Measurements from ENCODE around the gene GID8. TPM values are rescaled to one million over a fixed set of nuclear protein-coding genes. Genes with fewer than 3 reads are reported as not detected.

Gene GID8
- total and polyA plus RNA-seq, 9 of the 15 experiments (the other 6 are each of a cell fraction or from before 2014, with no cell fraction given) = 7.5 to 31.6 (median 22.2) TPM

DNA sequence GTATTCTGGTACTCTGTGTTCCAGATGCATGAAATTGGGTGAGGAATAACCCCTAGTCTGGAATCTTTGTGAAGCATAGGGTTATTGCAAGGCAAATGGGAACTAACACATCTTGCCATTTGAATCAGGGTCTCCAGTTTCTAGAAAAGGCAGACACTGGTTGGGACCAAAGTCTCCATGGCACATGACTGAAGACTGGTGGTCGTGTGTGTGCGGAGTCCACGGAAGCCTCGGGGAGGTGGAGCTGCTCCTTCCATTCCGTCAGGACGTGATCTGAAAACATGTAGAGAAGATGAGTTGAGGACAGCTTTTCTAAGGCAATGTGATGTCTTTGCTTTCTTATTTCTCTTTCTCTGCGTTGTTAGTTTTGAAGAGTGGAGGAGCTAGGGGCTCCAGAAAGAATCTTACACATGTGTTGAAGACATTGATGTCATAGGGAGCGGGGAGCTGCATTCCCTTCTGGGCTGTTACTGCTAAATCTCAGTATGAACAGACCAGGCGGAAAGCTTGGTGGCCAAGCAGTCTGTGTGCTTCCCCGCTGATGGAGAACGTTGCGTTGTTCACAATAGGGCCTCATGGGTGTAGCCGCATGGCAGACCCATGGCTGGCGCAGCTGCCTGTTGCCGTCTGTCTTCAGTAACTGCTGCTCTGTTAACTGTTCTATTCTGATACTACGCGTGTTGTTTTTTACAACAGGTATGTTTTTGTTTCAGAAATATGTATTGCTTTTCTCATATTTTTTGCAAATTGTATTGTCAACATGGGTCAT lies 9.8 kb downstream of the GID8 start:
- FAIRE-seq (no peak), ATAC-seq (no peak), DNase-seq (ENCODE audit: extremely low read depth in 1 of 4, low spot score in 3 of 4) (no peak)
- peaks cover 0 to 4% of the 10 kb centered on the region in 2 experiments; a peak in 1 of 5 replicates for H3K4me1 ChIP-seq (replicated peaks in 1 of 2; ENCODE audit: control insufficient read depth in 2 of 2, insufficient read depth in 2 of 2, low read length in 2 of 2)
- intact Hi-C loops (cut with micrococcal nuclease) = no loop called here
- peaks cover 7% of the 10 kb centered on the region for H3K9me3 ChIP-seq (replicated peaks; ENCODE audit: control insufficient read depth, insufficient read depth, low read depth, low read length)
- H3K4me3 ChIP-seq = no peak overlapping the region
- ChIA-PET POLR2A (interaction anchor here (0.6 to 4.5 kb wide), 7 partner anchors 9 to 119 kb away, joined by 3 to 41 read pairs (median 5); partner anchors contain the start of genes DIDO1 and GID8), CTCF (ENCODE audit: low intra/inter-chr PET ratio) (no interaction called here)
- H2AFZ ChIP-seq (ENCODE audit: low read depth, low read length) = no peak overlapping the region
- no peak overlapping the region for H3K27ac ChIP-seq (ENCODE audit: extremely low read depth, low read depth, low read length)
- no peaks in the 10 kb centered on the region for H3K79me2 ChIP-seq (ENCODE audit: control insufficient read depth, insufficient read depth, low read length)
- no peak overlapping the region for H3K4me2 ChIP-seq (ENCODE audit: insufficient read depth, low read length)
- no TSS peak for BruUV-seq (replicated peaks)
- no peaks in the 10 kb centered on the region for H3K27me3 ChIP-seq (ENCODE audit: control insufficient read depth in 2 of 2, insufficient read depth in 2 of 2, low read length in 2 of 2)
- WGBS (ENCODE audit: insufficient coverage, low coverage, missing lambda C conversion rate) = 97% methylated on average over 17 of the region's 17 CpGs
- in situ Hi-C loops (cut with MboI) = no loop called here
- no peaks in the 10 kb centered on the region for H4K20me1 ChIP-seq (replicated peaks; ENCODE audit: control insufficient read depth, insufficient read depth, low read length)
- peaks cover 62% of the 10 kb centered on the region for H3K36me3 ChIP-seq (ENCODE audit: control insufficient read depth, insufficient read depth, low read length)
- H3K9ac ChIP-seq (ENCODE audit: insufficient read depth in 1 of 2, low read depth in 2 of 2, low read length in 2 of 2) = no peak overlapping the region
- H3K9me1 ChIP-seq (ENCODE audit: control insufficient read depth, insufficient read depth, low read length) = no peaks in the 10 kb centered on the region
- TF ChIP-seq FOXJ3 (CRISPR knock-in tag; IDR thresholded peaks at IDR 0.05) = no peak
- TF ChIP-seq, protein P1, sequence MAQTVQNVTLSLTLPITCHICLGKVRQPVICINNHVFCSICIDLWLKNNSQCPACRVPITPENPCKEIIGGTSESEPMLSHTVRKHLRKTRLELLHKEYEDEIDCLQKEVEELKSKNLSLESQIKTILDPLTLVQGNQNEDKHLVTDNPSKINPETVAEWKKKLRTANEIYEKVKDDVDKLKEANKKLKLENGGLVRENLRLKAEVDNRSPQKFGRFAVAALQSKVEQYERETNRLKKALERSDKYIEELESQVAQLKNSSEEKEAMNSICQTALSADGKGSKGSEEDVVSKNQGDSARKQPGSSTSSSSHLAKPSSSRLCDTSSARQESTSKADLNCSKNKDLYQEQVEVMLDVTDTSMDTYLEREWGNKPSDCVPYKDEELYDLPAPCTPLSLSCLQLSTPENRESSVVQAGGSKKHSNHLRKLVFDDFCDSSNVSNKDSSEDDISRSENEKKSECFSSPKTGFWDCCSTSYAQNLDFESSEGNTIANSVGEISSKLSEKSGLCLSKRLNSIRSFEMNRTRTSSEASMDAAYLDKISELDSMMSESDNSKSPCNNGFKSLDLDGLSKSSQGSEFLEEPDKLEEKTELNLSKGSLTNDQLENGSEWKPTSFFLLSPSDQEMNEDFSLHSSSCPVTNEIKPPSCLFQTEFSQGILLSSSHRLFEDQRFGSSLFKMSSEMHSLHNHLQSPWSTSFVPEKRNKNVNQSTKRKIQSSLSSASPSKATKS (CRISPR knock-in tag; IDR thresholded peaks at IDR 0.05) = no peak
- TF ChIP-seq ZNF75A (CRISPR knock-in tag; IDR thresholded peaks at IDR 0.05) = no peak
- no peak for TF ChIP-seq TEAD4 (IDR thresholded peaks at IDR 0.05; ENCODE audit: low read length)
- no peak for TF ChIP-seq TEAD4 (CRISPR knock-in tag; IDR thresholded peaks at IDR 0.05; ENCODE audit: borderline replicate concordance)
- TF ChIP-seq CTBP1 (IDR thresholded peaks at IDR 0.05; ENCODE audit: borderline replicate concordance) = no peak
- no peak for TF ChIP-seq BRD4 (IDR thresholded peaks at IDR 0.05)
- TF ChIP-seq ZNF551 (CRISPR knock-in tag; IDR thresholded peaks at IDR 0.05) = no peak
- no peak for TF ChIP-seq HLTF (IDR thresholded peaks at IDR 0.05)
- TF ChIP-seq ZNF12 (CRISPR knock-in tag; IDR thresholded peaks at IDR 0.05) = no peak
- TF ChIP-seq MTA2 (IDR thresholded peaks at IDR 0.05; ENCODE audit: low read depth) = no peak
- TF ChIP-seq POLR2B (IDR thresholded peaks at IDR 0.05; ENCODE audit: low read depth, partially characterized antibody) = no peak
- TF ChIP-seq, protein P2, sequence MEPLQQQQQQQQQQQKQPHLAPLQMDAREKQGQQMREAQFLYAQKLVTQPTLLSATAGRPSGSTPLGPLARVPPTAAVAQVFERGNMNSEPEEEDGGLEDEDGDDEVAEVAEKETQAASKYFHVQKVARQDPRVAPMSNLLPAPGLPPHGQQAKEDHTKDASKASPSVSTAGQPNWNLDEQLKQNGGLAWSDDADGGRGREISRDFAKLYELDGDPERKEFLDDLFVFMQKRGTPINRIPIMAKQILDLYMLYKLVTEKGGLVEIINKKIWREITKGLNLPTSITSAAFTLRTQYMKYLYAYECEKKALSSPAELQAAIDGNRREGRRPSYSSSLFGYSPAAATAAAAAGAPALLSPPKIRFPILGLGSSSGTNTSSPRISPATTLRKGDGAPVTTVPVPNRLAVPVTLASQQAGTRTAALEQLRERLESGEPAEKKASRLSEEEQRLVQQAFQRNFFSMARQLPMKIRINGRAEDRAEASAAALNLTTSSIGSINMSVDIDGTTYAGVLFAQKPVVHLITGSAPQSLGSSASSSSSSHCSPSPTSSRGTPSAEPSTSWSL (CRISPR knock-in tag; IDR thresholded peaks at IDR 0.05; ENCODE audit: borderline replicate concordance) = no peak
- TF ChIP-seq ZNF77 (CRISPR knock-in tag; IDR thresholded peaks at IDR 0.05) = no peak
- no peak for TF ChIP-seq EZH2 (IDR thresholded peaks at IDR 0.05; ENCODE audit: borderline replicate concordance, low read depth, low read length)
- TF ChIP-seq MIER1 (IDR thresholded peaks at IDR 0.05; ENCODE audit: low read depth) = no peak
